H9 (cell line): ENCODE measurements around the gene ABCB11. TPM values are rescaled to one million over a fixed set of nuclear protein-coding genes. Genes with fewer than 3 reads are reported as not detected.

Experiments
- DNase-seq: peaks from one replicate; pipeline ENCODE4 v3.0.0-alpha.2; 2017
- H2AFZ ChIP-seq: one replicate; pipeline ENCODE4 v1.6.1; 2013; ENCODE audit warnings: mild to moderate bottlenecking, low read length, control low read depth, moderate library complexity
- H2AK5ac ChIP-seq: 2 replicates; pipeline ENCODE4 v1.6.1; 2013; ENCODE audit warnings: low read length, control low read depth, mixed read lengths; ENCODE audit not compliant: insufficient read length
- H2BK120ac ChIP-seq: one replicate; pipeline ENCODE4 v1.6.1; 2013; ENCODE audit warnings: low read depth, mild to moderate bottlenecking, low read length, control low read depth, inconsistent platforms; ENCODE audit not compliant: poor library complexity, severe bottlenecking
- H2BK12ac ChIP-seq: 2 replicates; pipeline ENCODE4 v1.6.1; 2013; ENCODE audit warnings: low read length, control low read depth, mixed read lengths, low read depth; ENCODE audit not compliant: insufficient read length
- H2BK15ac ChIP-seq: 2 replicates; pipeline ENCODE4 v1.6.1; 2013; ENCODE audit warnings: low read depth, low read length, control low read depth
- H2BK20ac ChIP-seq: one replicate; pipeline ENCODE4 v1.6.1; 2013; ENCODE audit warnings: low read depth, mild to moderate bottlenecking, low read length, control low read depth, inconsistent platforms; ENCODE audit not compliant: poor library complexity, severe bottlenecking
- H2BK5ac ChIP-seq: 2 replicates; pipeline ENCODE4 v1.6.1; 2013; ENCODE audit warnings: low read length, control low read depth, mixed read lengths; ENCODE audit not compliant: insufficient read length
- H3K14ac ChIP-seq: 2 replicates; pipeline ENCODE4 v1.6.1; 2013; ENCODE audit warnings: low read length, control low read depth; ENCODE audit not compliant: insufficient read depth
- H3K18ac ChIP-seq: 2 replicates; pipeline ENCODE4 v1.6.1; 2013; ENCODE audit warnings: low read depth, mild to moderate bottlenecking, mixed read lengths, low read length, control low read depth; ENCODE audit not compliant: insufficient read length
- H3K23ac ChIP-seq: 2 replicates; pipeline ENCODE4 v1.6.1; 2013; ENCODE audit warnings: low read length, control low read depth, mixed read lengths, low read depth; ENCODE audit not compliant: insufficient read length
- H3K23me2 ChIP-seq: 2 replicates; pipeline ENCODE4 v1.6.1; 2013; ENCODE audit warnings: low read depth, mild to moderate bottlenecking, mixed read lengths, low read length, control low read depth; ENCODE audit not compliant: insufficient read length, poor library complexity, severe bottlenecking
- H3K27ac ChIP-seq: 2 replicates; pipeline ENCODE4 v1.5.1; 2013; ENCODE audit warnings: low read length, control low read depth, mixed read lengths, low read depth; ENCODE audit not compliant: insufficient read length
- H3K27me3 ChIP-seq: 2 replicates; pipeline ENCODE4 v1.6.1; 2013; ENCODE audit warnings: low read length, control low read depth, inconsistent platforms; ENCODE audit not compliant: insufficient read depth
- H3K4ac ChIP-seq: 2 replicates; pipeline ENCODE4 v1.6.1; 2013; ENCODE audit warnings: low read depth, mild to moderate bottlenecking, control low read depth, inconsistent platforms, low read length, moderate library complexity
- H3K4me1 ChIP-seq: 2 replicates; pipeline ENCODE4 v1.6.1; 2013; ENCODE audit warnings: low read length, control low read depth, inconsistent platforms; ENCODE audit not compliant: insufficient read depth
- H3K4me2 ChIP-seq: 2 replicates; pipeline ENCODE4 v1.6.1; 2013; ENCODE audit warnings: low read length, control low read depth, mixed read lengths; ENCODE audit not compliant: insufficient read length, insufficient read depth
- H3K56ac ChIP-seq: 2 replicates; pipeline ENCODE4 v1.6.1; 2013; ENCODE audit warnings: low read depth, mild to moderate bottlenecking, mixed read lengths, low read length, control low read depth; ENCODE audit not compliant: insufficient read length
- H3K79me1 ChIP-seq: 2 replicates; pipeline ENCODE4 v1.6.1; 2013; ENCODE audit warnings: low read depth, mild to moderate bottlenecking, moderate library complexity, low read length, control low read depth, inconsistent platforms; ENCODE audit not compliant: insufficient read depth, poor library complexity, severe bottlenecking
- H3K79me2 ChIP-seq: 2 replicates; pipeline ENCODE4 v1.6.1; 2013; ENCODE audit warnings: low read length, control low read depth, inconsistent platforms; ENCODE audit not compliant: insufficient read depth
- H3K9ac ChIP-seq: 2 replicates; pipeline ENCODE4 v1.6.1; 2013; ENCODE audit warnings: low read length, control low read depth, mixed read lengths; ENCODE audit not compliant: insufficient read length; ENCODE audit errors: extremely low read depth
- H3K9me3 ChIP-seq: one replicate; pipeline ENCODE4 v1.6.1; 2013; ENCODE audit warnings: low read depth, low read length, inconsistent platforms; ENCODE audit not compliant: control insufficient read depth
- H3T11ph ChIP-seq: one replicate; pipeline ENCODE4 v1.6.1; 2013; ENCODE audit warnings: mild to moderate bottlenecking, low read length, control low read depth, inconsistent platforms
- H4K20me1 ChIP-seq: one replicate; pipeline ENCODE4 v1.6.1; 2013; ENCODE audit not compliant: control insufficient read depth, insufficient read length, insufficient read depth
- H4K5ac ChIP-seq: 2 replicates; pipeline ENCODE4 v1.6.1; 2013; ENCODE audit warnings: low read depth, mild to moderate bottlenecking, mixed read lengths, low read length, control low read depth; ENCODE audit not compliant: insufficient read length
- H4K8ac ChIP-seq: replicated peaks from 2 replicates; pipeline ENCODE4 v1.6.1; 2013; ENCODE audit warnings: low read length, control low read depth, mixed read lengths, low read depth; ENCODE audit not compliant: insufficient read length
- H4K91ac ChIP-seq: 2 replicates; pipeline ENCODE4 v1.6.1; 2013; ENCODE audit warnings: low read depth, mild to moderate bottlenecking, moderate library complexity, mixed read lengths, low read length, control low read depth; ENCODE audit not compliant: insufficient read length
- H3K27ac Mint-ChIP-seq, 3 experiments: 2 replicates in 2 of 3; 3 replicates in 1 of 3; pipeline ENCODE4 v1.8.0; 2020 to 2021; ENCODE audit warnings: mixed read lengths in 3 of 3, mild to moderate bottlenecking in 1 of 3, moderate library complexity in 1 of 3
- H3K27me3 Mint-ChIP-seq: 2 replicates; pipeline ENCODE4 v1.8.0; 2021; ENCODE audit warnings: low read depth, mild to moderate bottlenecking, moderate library complexity, mixed read lengths
- H3K36me3 Mint-ChIP-seq, 3 experiments: 2 replicates in 2 of 3; 3 replicates in 1 of 3; pipeline ENCODE4 v1.8.0; 2020 to 2021; ENCODE audit warnings: low read depth in 3 of 3, mixed read lengths in 3 of 3; ENCODE audit not compliant: insufficient read depth in 1 of 3
- H3K4me1 Mint-ChIP-seq, 2 experiments: 2 replicates each; pipeline ENCODE4 v1.8.0; 2020; ENCODE audit warnings: mixed read lengths in 2 of 2
- H3K4me3 Mint-ChIP-seq, 2 experiments: 2 replicates in 1 of 2; 3 replicates in 1 of 2; pipeline ENCODE4 v1.8.0; 2020 to 2021; ENCODE audit warnings: mild to moderate bottlenecking in 2 of 2, mixed read lengths in 2 of 2, moderate library complexity in 1 of 2
- H3K9me3 Mint-ChIP-seq, 2 experiments: 2 replicates in 1 of 2; 3 replicates in 1 of 2; pipeline ENCODE4 v1.8.0; 2020; ENCODE audit warnings: mild to moderate bottlenecking in 2 of 2, mixed read lengths in 2 of 2, moderate library complexity in 1 of 2
- WGBS: extraction: QIAGEN DNeasy Blood & Tissue Kit; methylation state at CpG from one replicate; pipeline ENCODE4 v1.1.7; 2013; ENCODE audit warnings: missing lambda C conversion rate, low lambda C conversion rate, mixed read lengths; ENCODE audit not compliant: insufficient read length; ENCODE audit errors: extremely low coverage; 5-methylcytosine and 5-hydroxymethylcytosine counted together
- total RNA-seq: library from RNA; stranded (reverse); gene quantifications from 2 replicates; pipeline ENCODE4 v1.2.1, GENCODE V29; 2021
- TF ChIP-seq, protein P1 (sequence below): fragments of 200-600 bp; sonication (generic); conservative IDR thresholded peaks from 3 replicates; pipeline ENCODE4 v1.8.0; 2021; ENCODE audit warnings: antibody characterized with exemption, mild to moderate bottlenecking

ABCB11 gene
- total RNA-seq, 1 experiment from 2014 or later, result not detected

DNA sequence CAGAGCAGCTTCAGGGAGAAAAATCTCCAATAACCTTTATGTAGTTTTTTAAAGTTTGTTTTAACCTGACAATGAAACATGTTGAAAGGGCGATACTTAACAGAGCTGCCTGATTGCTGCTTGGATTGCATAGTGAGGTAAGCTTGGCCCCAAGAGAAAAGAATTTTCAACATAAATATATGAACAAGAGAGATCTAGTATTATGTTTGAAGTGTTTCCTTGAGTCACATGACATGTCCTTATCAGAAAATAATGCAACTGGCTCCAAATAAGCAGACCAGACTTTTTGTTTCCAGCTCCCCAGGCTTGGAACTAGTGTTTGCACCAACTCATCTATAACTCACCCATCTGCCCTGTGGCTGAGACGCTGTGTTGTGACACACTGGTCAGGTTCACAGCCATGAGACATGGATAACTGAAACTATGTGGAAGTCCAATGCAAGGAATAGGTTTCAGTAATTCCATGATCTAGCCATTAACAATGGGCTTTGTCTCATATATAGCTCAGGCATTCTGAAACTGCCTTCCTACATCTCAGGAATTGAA is 44.7 kb downstream of the ABCB11 start:
- no peak overlapping the region for H3K4me2 ChIP-seq
- H3K36me3 Mint-ChIP-seq, result no peaks in the 10 kb centered on the region
- no peaks in the 10 kb centered on the region for H3K23me2 ChIP-seq
- no peaks in the 10 kb centered on the region for H3K79me2 ChIP-seq
- no peak overlapping the region for H4K8ac ChIP-seq
- H2BK12ac ChIP-seq, result no peak overlapping the region
- H2AK5ac ChIP-seq, result no peak overlapping the region
- H3K27me3 Mint-ChIP-seq, result no peaks in the 10 kb centered on the region
- no peak overlapping the region for H3K14ac ChIP-seq
- H3T11ph ChIP-seq, result no peak overlapping the region
- H3K56ac ChIP-seq, result no peak overlapping the region
- no peak overlapping the region for H3K4ac ChIP-seq
- H3K27ac Mint-ChIP-seq, result no peak overlapping the region
- no peaks in the 10 kb centered on the region for H3K9me3 Mint-ChIP-seq
- no peak overlapping the region for H2BK120ac ChIP-seq
- no peak overlapping the region for H3K27ac ChIP-seq
- H3K4me3 Mint-ChIP-seq, result no peak overlapping the region
- TF ChIP-seq, protein P1, sequence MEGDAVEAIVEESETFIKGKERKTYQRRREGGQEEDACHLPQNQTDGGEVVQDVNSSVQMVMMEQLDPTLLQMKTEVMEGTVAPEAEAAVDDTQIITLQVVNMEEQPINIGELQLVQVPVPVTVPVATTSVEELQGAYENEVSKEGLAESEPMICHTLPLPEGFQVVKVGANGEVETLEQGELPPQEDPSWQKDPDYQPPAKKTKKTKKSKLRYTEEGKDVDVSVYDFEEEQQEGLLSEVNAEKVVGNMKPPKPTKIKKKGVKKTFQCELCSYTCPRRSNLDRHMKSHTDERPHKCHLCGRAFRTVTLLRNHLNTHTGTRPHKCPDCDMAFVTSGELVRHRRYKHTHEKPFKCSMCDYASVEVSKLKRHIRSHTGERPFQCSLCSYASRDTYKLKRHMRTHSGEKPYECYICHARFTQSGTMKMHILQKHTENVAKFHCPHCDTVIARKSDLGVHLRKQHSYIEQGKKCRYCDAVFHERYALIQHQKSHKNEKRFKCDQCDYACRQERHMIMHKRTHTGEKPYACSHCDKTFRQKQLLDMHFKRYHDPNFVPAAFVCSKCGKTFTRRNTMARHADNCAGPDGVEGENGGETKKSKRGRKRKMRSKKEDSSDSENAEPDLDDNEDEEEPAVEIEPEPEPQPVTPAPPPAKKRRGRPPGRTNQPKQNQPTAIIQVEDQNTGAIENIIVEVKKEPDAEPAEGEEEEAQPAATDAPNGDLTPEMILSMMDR, result no peak
- no peaks in the 10 kb centered on the region for H3K79me1 ChIP-seq
- no peak overlapping the region for H4K5ac ChIP-seq
- no CpG with 5 or more reads among the region's 2 CpGs for WGBS
- H2AFZ ChIP-seq, result no peak overlapping the region
- no peak overlapping the region for H3K18ac ChIP-seq
- H2BK20ac ChIP-seq, result no peak overlapping the region
- no peak overlapping the region for H4K91ac ChIP-seq
- H3K9me3 ChIP-seq, result no peaks in the 10 kb centered on the region
- H4K20me1 ChIP-seq, result no peaks in the 10 kb centered on the region
- H3K4me1 Mint-ChIP-seq, result no peaks in the 10 kb centered on the region
- no peaks in the 10 kb centered on the region for H3K4me1 ChIP-seq
- DNase-seq, result no peak
- no peaks in the 10 kb centered on the region for H3K27me3 ChIP-seq
- no peak overlapping the region for H2BK5ac ChIP-seq
- no peak overlapping the region for H2BK15ac ChIP-seq
- no peak overlapping the region for H3K23ac ChIP-seq
- no peak overlapping the region for H3K9ac ChIP-seq
